ENCODE data around the gene PRKX.
"Not testable (repeated sequence)": the region's sequence is repeated elsewhere in the genome, so short reads cannot be mapped to it uniquely, and the experiment has no call there.

Gene PRKX

DNA sequence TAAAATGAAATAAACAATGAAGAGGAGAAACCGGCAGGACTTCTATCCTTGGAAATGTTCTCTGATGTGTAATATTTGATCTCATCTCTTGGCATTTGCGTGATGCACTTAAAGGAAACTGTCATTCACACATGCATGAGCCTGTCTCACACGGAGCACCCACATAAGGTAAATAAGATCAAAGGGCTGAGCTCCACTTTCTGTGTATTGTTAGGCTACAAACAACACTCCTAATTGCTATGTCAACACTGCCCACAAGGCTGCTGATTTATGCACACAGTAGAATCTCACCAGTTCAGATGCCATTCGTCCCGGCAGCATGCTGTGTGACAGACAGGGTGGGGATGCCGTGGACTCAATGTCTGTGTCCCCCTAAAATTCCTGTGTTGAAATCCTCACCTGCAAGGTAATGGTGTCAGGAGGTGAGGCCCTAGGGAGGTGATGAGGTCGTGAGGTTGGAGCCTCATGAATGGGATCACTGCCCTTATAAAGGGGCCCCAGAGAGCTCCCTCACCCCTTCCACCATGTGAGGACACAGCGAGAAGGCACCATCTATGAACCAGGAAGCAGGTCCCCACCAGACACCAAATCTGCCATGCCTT, 5.7 kb downstream of the PRKX start:
- not testable (repeated sequence) for DNase-seq

GRCh38 chrX:3706481-3706880, 7.0 kb downstream of the PRKX start:
- no peak for DNase-seq

GRCh38 chrX:3703251-3703650, 10.2 kb downstream of the PRKX start:
- DNase-seq: not testable (repeated sequence)

DNA sequence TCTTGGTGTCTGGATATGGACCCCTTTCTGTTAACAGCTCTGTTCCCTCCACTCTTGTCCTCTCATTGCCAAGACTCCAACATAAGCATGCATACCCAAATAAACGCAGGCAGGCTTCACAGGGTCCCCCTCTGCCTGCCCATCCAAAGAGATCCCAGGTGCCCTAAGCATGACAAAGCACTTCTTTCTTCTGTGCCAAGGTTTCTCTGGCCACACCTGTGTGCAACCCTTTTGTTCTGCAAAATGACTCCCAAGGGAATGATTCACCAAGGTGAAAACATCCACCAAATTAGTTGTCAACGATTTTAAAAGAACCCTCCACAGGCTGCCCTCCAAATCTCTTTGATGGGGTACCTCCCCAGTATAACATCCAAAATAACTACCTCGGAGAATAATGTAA, 11.4 kb downstream of the PRKX start:
- DNase-seq: not testable (repeated sequence)

GRCh38 chrX:3701445-3701928, 12.0 kb downstream of the PRKX start:
- DNase-seq: not testable (repeated sequence)

DNA sequence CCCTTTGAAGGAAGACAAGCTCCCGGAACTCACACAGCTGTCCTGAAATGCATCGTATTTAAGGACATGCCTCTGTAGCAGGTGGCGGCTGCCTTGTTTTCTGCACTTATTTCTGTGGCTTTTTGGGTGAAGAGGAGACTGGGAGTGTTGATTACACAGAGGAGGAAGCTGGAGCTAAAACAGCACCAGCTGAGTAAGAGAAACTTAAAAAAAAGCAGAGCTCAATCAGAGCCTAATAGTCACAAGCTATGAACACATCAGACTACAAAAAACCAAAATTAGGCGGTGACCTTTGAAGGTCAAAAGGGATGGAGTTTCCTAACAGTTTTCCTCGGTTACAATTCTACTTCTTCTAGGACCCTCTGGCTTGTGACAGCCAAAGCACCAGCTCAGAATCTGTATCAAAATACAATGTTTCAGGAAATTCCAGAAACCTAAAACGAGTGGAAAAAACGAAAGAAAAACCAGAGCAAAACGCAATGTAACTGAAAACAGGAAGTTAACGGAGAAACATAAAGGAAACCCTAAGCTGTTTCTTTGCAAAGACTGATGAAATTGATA, 13.5 kb downstream of the PRKX start:
- DNase-seq: no peak

DNA sequence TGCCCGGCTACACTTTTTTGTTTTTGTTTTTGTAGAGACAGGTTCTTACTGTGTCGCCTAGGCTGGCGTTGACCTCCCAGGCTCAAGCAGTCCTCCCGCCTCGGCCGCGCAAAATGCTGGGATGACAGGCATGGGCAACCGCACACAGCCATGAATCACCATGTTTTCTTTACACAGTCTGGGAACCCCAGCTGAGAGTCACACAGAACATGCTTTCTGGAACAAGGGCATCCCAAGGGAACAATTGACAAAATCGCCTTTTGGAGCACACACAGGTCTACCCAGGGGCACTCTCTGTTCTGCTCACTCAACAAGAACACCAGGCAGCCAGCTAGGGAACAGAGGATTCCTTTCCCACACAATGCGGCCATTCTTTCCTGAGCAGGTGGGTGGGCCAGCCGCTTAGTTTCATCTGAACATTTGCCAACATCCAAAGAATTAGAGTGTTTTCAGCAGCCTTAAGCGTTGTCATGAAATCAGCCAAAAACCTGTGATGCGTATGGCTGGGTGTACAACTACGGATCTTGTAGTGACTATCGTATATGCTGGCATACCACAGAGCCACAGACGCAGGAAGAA, 15.7 kb downstream of the PRKX start:
- no peak for DNase-seq

DNA sequence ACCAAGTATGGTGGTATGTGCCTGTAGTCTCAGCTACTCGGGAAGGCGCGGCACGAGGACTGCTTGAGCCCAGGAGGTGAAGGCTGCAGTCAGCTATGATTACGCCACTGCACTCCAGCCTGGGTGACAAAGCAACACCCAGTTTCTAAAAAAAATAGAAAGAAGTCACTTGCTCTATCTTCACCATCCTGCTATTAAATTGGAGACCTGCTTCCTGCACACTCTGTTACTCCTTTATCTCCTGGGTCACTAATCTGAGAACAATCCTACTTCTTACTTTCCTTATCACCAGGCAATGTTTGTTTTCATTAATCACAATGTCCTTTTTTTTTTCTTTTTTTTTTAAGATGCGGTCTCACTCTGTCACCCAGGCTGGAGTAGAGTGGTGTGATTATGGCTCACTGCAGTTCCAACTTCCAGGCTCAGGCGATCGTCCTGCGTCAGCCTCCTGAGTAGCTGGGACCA, 16.2 kb downstream of the PRKX start:
- no peak for DNase-seq

DNA sequence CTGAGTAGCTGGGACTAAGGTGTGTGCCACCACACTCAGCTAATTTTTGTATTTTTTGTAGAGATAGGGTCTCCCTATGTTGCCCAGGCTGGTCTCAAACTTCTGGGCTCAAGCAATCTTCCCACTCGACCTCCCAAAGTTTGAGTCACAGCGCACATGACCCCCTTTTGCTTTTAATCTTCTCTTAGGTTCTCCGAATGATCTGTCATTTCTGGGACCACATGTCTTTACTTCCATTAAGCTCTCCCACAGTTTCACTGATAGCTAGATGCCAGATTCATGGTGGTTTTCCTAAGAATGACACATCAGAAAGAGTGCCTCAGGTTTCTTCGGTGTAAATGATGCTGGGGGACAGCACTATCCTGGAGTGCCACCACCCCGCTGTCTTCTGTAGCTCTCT, 17.9 kb downstream of the PRKX start:
- DNase-seq: no peak

GRCh38 chrX:3690140-3690539, 23.3 kb downstream of the PRKX start:
- no peak for DNase-seq

- DNase-seq: not testable (repeated sequence)
Observed at GRCh38 chrX:3683236-3683635, 30.2 kb downstream of the PRKX start.

GRCh38 chrX:3680459-3680858, 33.0 kb downstream of the PRKX start:
- no peak for DNase-seq

GRCh38 chrX:3679669-3680068, 33.8 kb downstream of the PRKX start:
- DNase-seq: no peak

DNA sequence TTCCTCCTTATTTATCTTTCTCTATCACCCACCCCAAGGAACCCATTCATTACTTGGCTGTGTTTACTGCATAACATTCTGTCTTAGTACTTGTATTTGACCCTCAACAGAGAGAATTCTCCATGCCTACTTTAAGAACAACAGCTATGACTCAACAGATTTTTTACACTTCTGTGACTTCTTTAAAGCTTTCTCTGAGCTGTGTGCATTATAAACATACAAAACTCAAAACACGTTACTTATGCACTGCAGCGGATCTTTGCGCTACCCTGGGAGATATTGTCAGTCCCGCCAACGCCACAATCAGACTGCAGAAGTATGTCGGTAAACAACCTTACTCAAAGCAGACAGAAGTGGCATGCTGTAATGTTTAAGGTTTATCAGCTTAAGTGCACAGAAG, 35.1 kb downstream of the PRKX start:
- no peak for DNase-seq

DNA sequence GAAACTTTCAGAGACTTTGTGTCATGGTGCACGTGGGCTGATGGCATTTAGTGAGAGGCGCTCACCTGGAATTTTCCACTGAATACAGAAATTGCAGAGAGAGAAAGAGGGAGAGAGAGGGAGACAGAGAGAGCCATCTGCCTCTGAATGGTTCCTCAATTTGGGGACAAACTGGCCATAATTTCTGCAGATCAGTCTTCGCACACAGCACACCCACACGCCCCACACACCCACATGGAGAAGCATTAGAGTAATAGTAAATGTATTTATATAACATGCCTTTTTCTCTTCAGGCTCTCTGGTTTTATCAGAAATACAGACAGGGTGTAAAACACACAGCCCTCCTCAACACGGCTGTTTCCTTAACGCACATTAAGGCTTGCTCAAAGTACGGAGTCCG, 38.6 kb downstream of the PRKX start:
- DNase-seq: no peak

DNA sequence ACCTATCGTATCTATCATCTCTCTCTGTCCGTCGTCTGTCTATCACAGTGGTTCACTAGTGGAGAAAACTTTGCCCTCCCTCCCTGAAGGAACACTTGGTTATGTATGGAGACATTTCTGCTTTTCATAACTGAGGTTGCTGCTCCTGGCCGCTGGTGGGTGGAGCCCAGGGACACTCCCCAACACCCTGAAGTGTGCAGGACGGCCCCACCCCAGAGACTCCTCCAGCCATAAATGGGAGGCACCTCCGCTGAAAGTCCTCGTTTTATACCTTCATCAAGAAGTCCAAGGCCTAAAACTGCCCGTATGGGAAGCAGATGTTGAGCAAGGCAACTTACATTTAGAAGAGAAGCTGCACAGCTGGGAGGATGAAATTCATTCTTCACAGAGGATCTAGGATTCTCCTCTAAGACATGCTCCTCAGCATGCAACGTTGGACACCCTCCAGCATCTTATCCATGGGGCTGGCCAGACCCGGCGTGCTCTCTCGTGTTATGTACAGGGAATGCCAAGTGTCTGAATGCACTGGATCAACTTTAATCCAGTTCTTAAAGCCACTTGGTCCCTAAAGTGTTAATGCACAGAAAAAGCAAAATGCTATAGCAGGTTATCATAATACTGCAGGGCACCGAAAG, 43.5 kb downstream of the PRKX start:
- DNase-seq: no peak

DNA sequence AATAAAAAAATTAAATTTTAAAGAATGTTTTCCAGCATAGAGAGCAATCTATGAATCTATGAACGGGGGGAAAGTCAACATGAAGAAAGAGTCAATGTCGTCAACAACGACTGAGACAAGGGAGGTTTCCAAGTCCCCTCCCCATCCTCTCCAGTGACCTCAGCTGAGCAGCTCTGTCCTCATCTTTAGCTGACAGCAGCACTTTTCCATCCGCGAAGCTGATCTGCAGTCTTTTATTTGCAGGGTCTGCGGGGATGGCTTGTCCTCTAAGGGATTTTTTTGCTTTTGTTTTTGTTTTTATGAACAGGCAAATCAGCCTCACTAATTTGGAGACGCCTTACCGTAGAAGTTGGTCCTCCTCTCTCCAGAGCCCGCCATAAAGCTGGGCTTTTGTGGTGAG, 46.5 kb downstream of the PRKX start:
- no peak for DNase-seq

DNA sequence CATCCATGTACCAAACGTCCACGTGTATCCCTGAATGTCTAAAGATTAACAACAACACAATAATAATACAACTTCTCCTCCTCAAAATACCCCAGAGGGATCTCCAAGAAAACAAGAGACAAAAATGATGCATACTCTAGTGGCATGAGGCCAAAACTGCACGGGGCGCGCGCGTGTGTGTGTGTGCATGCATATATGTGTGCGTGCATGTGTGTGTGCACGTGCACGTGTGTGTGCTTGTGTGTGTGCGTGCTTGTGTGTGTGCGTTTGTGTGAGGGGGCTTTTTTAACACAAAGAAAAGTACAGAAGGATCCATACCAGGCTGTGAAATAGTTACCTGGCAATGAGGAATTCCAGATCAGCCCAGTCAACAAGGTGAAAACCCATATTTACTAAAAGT, 48.5 kb downstream of the PRKX start:
- no peak for DNase-seq

GRCh38 chrX:3663576-3664250, 49.7 kb downstream of the PRKX start:
- DNase-seq: not testable (repeated sequence)

- no peak for DNase-seq
Observed at GRCh38 chrX:3659761-3660160, 53.7 kb downstream of the PRKX start.

DNA sequence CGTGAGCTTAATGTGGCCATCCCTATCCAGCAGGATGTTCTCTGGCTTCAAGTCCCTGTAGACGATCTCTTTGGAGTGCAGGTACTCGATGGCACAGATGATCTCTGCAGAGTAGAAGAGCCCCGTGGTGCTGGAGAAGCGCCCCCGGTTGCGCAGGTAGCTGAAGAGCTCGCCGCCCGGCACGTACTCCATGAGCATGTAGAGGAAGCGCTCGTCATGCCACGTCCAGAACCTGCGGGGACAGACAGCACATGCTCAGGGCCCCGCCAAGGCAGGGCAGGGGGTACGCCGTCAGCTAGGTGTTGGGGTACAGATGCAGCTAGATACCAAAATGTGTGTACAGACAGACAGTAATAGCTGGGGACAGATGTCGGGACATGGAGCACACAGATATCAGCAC, 58.3 kb downstream of the PRKX start:
- DNase-seq: no peak

- DNase-seq: no peak
Observed at GRCh38 chrX:3653111-3653510, 60.3 kb downstream of the PRKX start.

DNA sequence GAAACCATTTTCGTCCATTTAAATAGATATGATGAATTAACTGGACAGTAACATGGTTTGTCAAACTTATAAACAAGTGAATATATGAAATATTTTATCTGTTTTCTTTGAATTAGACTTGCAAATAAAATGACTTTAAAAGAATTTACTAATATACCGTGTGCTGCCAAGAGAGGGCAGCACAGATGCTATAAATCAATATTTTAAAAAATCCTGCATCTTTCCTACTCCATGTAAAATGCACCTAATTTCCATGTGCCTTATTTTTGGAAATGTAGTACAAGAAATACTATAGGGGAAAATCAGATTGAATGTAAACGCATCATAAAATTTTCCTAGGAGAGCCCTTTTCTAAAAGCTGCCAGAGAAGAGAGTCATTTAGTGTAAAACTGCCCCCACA, 62.2 kb downstream of the PRKX start:
- no peak for DNase-seq

DNA sequence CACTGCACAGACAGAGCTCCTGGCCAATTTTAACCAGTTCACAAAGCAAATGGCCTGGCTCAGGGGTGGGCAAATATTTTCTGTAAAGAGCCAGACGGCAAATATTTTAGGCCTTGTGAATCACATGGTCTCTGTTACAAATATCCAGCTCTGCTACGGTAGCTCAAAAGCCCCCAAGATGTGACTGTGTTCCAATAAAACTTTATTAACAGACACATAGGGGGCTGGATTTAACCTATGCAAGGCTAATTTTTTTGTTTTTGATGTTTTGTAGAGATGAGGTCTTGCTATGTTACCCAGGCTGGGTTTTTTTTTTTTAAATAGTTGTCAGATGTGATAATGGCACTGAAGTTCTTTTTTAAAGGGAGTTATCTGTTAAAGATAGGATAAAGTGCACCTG, 65.4 kb downstream of the PRKX start:
- no peak for DNase-seq
